Smooth muscle cell (in vitro differentiated cells): ENCODE results near the gene HGD. TPM values are rescaled to one million over a fixed set of nuclear protein-coding genes. Genes with fewer than 3 reads are reported as not detected.

Experiments
- DNase-seq: peaks from one replicate; lab custom pipeline; 2025; ENCODE audit not compliant: unreplicated experiment; lab: John Stamatoyannopoulos, UW
- H2AFZ ChIP-seq: fragments of 200-600 bp; sonication (generic); 2 replicates; pipeline ENCODE4 v1.6.0; 2016; ENCODE audit warnings: antibody characterized with exemption, low read depth, mild to moderate bottlenecking
- H3F3A ChIP-seq: fragments of 200-600 bp; sonication (generic); 2 replicates; pipeline ENCODE4 v1.6.0; 2017; ENCODE audit warnings: antibody characterized with exemption, low read depth
- H3K27ac ChIP-seq: fragments of 200-600 bp; sonication (generic); 2 replicates; pipeline ENCODE4 v1.5.1; 2016; ENCODE audit warnings: low read depth, mild to moderate bottlenecking
- H3K27me3 ChIP-seq: fragments of 200-600 bp; sonication (generic); 2 replicates; pipeline ENCODE4 v1.6.1; 2016; ENCODE audit warnings: low read depth, mild to moderate bottlenecking
- H3K36me3 ChIP-seq: fragments of 200-600 bp; sonication (generic); 2 replicates; pipeline ENCODE4 v1.5.1; 2016; ENCODE audit warnings: low read depth
- H3K4me1 ChIP-seq: fragments of 200-600 bp; sonication (generic); 2 replicates; pipeline ENCODE4 v1.5.1; 2016; ENCODE audit warnings: low read depth
- H3K4me2 ChIP-seq: fragments of 200-600 bp; sonication (generic); 2 replicates; pipeline ENCODE4 v1.6.0; 2016; ENCODE audit warnings: mild to moderate bottlenecking
- H3K4me3 ChIP-seq: fragments of 200-600 bp; sonication (generic); 2 replicates; pipeline ENCODE4 v1.5.1; 2016; ENCODE audit warnings: mild to moderate bottlenecking
- H3K79me2 ChIP-seq: fragments of 200-600 bp; sonication (generic); 2 replicates; pipeline ENCODE4 v1.6.0; 2016; ENCODE audit warnings: low read depth, mild to moderate bottlenecking
- H3K9ac ChIP-seq: fragments of 200-600 bp; sonication (generic); 2 replicates; pipeline ENCODE4 v1.6.0; 2016; ENCODE audit warnings: low read depth
- H3K9me3 ChIP-seq: fragments of 200-600 bp; sonication (generic); replicated peaks from 2 replicates; pipeline ENCODE4 v1.5.1; 2016; ENCODE audit warnings: low read depth
- H4K20me1 ChIP-seq: fragments of 200-600 bp; sonication (generic); 2 replicates; pipeline ENCODE4 v1.6.0; 2016; ENCODE audit warnings: low read depth
- whole genome bisulfite sequencing: methylation state at CpG from one replicate; pipeline ENCODE4 v1.1.7; 2016; ENCODE audit warnings: low lambda C conversion rate; 5-methylcytosine and 5-hydroxymethylcytosine counted together
- polyA plus RNA-seq: library from polyadenylated mRNA; unstranded; fragments of >200 nt; fragmentation: Nextera tagmentation; extraction: Ambion mirVana; gene quantifications from 2 replicates; pipeline ENCODE4 v1.2.1, GENCODE V29; 2016
- total RNA-seq: library from RNA; depleted of rRNA; stranded (reverse); fragments of >200 nt; gene quantifications from 2 replicates; pipeline ENCODE4 v1.2.3, GENCODE V29; 2014
- TF ChIP-seq, protein P1 (sequence below): fragments of 200-600 bp; sonication (generic); IDR thresholded peaks from 2 replicates; pipeline ENCODE4 v1.5.1; 2017; ENCODE audit warnings: borderline replicate concordance, mild to moderate bottlenecking, antibody characterized with exemption; ENCODE audit not compliant: insufficient read depth, poor library complexity, severe bottlenecking

Gene HGD
- total and polyA plus RNA-seq, 2 experiments from 2014 or later = 3.8 to 10.9 TPM

DNA sequence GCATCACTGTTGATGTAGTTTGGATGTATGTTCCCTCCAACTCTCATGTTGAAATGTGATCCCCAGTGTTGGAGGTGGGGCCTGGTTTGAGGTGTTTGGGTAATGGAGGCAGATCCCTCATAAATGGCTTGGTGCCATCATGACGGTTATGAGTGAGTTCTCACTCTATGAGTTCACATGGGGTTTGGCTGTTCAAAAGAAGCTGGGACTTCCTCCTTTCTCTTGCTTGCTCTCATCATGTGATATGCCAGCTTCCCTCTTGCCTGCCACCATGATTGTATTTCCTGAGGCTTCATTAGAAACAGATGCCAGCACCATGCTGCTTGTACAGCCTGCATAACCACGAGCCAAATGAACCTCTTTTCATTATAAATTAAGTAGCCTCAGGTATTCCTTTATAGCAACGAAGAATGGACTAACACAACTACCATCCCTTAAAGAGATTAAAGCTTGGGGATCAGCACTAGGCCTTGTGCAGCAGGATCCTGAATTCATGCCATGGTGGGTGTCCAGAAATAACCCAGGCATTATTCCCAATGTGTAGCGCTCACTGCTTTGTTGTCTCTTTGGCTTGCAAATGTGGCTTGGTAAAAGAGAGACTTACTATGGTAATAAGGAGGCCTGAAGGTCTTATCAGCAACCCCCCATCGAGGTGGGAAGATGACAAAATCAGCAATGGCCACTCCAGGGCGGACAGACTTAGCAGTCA lies 44.0 kb downstream of the HGD start:
- DNase-seq = no peak
- no peak overlapping the region for H3K4me3 ChIP-seq
- no peak overlapping the region for H3K9ac ChIP-seq
- 87% methylated on average over 6 of the region's 6 CpGs for WGBS
- H3K27ac ChIP-seq = no peak overlapping the region
- TF ChIP-seq, protein P1, sequence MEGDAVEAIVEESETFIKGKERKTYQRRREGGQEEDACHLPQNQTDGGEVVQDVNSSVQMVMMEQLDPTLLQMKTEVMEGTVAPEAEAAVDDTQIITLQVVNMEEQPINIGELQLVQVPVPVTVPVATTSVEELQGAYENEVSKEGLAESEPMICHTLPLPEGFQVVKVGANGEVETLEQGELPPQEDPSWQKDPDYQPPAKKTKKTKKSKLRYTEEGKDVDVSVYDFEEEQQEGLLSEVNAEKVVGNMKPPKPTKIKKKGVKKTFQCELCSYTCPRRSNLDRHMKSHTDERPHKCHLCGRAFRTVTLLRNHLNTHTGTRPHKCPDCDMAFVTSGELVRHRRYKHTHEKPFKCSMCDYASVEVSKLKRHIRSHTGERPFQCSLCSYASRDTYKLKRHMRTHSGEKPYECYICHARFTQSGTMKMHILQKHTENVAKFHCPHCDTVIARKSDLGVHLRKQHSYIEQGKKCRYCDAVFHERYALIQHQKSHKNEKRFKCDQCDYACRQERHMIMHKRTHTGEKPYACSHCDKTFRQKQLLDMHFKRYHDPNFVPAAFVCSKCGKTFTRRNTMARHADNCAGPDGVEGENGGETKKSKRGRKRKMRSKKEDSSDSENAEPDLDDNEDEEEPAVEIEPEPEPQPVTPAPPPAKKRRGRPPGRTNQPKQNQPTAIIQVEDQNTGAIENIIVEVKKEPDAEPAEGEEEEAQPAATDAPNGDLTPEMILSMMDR = no peak
- H3K36me3 ChIP-seq = no peaks in the 10 kb centered on the region
- no peaks in the 10 kb centered on the region for H3K4me1 ChIP-seq
- H4K20me1 ChIP-seq = no peaks in the 10 kb centered on the region
- H3K4me2 ChIP-seq = no peak overlapping the region
- no peak overlapping the region for H2AFZ ChIP-seq
- H3F3A ChIP-seq = no peaks in the 10 kb centered on the region
- H3K27me3 ChIP-seq = no peaks in the 10 kb centered on the region
- no peaks in the 10 kb centered on the region for H3K79me2 ChIP-seq
- no peaks in the 10 kb centered on the region for H3K9me3 ChIP-seq

DNA sequence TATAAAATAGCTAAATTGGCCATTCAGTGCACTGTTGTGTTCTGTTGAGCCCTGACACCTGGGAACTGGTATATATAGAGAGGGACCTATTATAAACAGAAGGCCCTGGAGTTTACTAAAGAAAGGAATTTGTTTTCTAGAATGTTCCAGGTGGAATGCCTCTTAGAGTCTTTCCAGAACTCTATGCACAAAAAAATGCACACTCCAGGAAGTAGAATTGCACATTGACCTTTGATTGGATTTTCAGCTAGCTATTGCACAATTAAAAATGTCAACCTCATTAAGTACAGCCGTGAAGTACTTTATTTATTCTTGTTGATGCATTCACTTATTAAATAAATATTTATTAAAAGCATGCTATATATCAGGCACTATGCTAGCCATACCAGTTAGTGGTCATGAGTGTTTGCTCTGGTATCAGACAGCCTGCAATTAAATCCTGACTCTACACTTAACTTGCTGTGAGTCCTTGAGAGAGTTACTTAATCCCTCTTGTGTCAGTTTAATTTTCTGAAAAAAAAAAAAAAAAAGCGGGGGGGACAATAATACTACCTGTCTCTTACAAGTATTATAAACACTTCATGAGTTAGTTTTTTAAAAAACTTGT lies 45.1 kb downstream of the HGD start:
- H3K36me3 ChIP-seq = no peaks in the 10 kb centered on the region
- H3K4me3 ChIP-seq = no peak overlapping the region
- H3K27ac ChIP-seq = no peak overlapping the region
- TF ChIP-seq, protein P1 = no peak
- H4K20me1 ChIP-seq = no peaks in the 10 kb centered on the region
- no peak for DNase-seq
- H2AFZ ChIP-seq = no peak overlapping the region
- H3K4me1 ChIP-seq = no peaks in the 10 kb centered on the region
- no peak overlapping the region for H3K4me2 ChIP-seq
- no peaks in the 10 kb centered on the region for H3F3A ChIP-seq
- WGBS = 90% methylated on average over 2 of the region's 2 CpGs
- no peaks in the 10 kb centered on the region for H3K79me2 ChIP-seq
- no peaks in the 10 kb centered on the region for H3K9me3 ChIP-seq
- H3K9ac ChIP-seq = no peak overlapping the region
- H3K27me3 ChIP-seq = no peaks in the 10 kb centered on the region

DNA sequence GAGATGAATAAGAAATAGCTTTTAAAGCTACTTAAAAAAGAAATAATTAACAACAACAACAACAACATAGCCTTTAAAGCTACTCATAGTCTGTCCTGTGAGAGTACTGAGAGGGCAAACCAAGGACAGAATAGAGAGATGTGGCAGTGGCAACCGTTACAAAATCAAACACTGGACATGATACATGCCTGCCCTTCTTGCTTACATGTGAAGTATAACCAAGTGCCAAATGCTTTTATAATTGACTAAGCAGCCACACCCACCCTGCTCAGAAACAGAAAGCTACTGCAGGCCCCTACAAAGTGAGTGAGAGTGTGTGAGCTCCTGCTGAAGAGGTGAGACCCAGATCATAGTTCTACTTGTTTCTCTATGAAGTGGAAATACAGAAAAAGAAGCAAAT lies 47.5 kb downstream of the HGD start:
- Histone ChIP-seq H3K4me2 (no peak overlapping the region), H3K9me3 (no peaks in the 10 kb centered on the region), H4K20me1 (no peaks in the 10 kb centered on the region), H3K27me3 (no peaks in the 10 kb centered on the region), H3K9ac (no peak overlapping the region), H2AFZ (no peak overlapping the region), H3K79me2 (no peaks in the 10 kb centered on the region), H3K4me3 (no peak overlapping the region), H3K4me1 (no peaks in the 10 kb centered on the region), H3K36me3 (no peaks in the 10 kb centered on the region), H3F3A (no peaks in the 10 kb centered on the region), H3K27ac (no peak overlapping the region)
- TF ChIP-seq, protein P1 = no peak
- 10% methylated on average over 1 of the region's 1 CpG for WGBS
- no peak for DNase-seq

DNA sequence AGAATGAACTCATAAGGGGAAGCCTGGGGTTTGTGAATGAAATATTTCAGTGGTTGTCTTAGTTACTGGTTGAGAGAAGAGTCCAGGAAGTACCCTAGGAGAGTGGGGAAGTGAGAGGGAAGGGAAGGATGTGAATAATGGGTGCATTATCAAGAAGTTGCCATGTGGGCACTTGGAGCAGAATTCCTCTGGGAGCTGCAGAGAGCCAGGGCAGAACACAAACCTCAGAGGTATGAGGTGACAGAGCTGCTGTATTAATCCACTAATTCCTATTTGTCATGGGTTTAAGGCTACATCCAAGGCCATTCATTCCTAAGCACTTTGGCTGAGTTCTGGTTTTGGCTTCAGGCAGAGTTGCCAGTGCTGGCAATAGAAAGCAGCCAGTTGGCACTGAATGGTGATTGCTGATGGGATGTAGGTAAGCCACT lies 56.9 kb downstream of the HGD start:
- TF ChIP-seq, protein P1 = no peak
- Histone ChIP-seq H3K79me2 (no peaks in the 10 kb centered on the region), H3K36me3 (no peaks in the 10 kb centered on the region), H2AFZ (no peak overlapping the region), H3K27ac (no peak overlapping the region), H3K4me1 (no peaks in the 10 kb centered on the region), H3K4me2 (no peak overlapping the region), H4K20me1 (no peaks in the 10 kb centered on the region), H3K9ac (no peak overlapping the region), H3K27me3 (no peaks in the 10 kb centered on the region), H3K4me3 (no peak overlapping the region), H3K9me3 (no peaks in the 10 kb centered on the region), H3F3A (no peaks in the 10 kb centered on the region)
- DNase-seq = no peak
